Osteocyte (in vitro differentiated cells): Measurements from ENCODE around the gene CTNNAL1. TPM values are rescaled to one million over a fixed set of nuclear protein-coding genes. Genes with fewer than 3 reads are reported as not detected.
A peak's percentile ranks its signal among the peaks of the same experiment; 100 is the strongest.
"Not testable (repeated sequence)": the region's sequence is repeated elsewhere in the genome, so short reads cannot be mapped to it uniquely, and the experiment has no call there.

ENCODE experiments used
- DNase-seq: peaks from one replicate; pipeline ENCODE4 v3.0.0; 2021; ENCODE audit warnings: mixed read lengths; ENCODE audit not compliant: unreplicated experiment; ENCODE audit errors: extremely low spot score
- H3K27ac Mint-ChIP-seq: one replicate; pipeline ENCODE4 v1.8.0; 2021; ENCODE audit warnings: mild to moderate bottlenecking, mixed read lengths; ENCODE audit not compliant: unreplicated experiment
- H3K27me3 Mint-ChIP-seq: one replicate; pipeline ENCODE4 v1.8.0; 2021; ENCODE audit warnings: mixed read lengths; ENCODE audit not compliant: unreplicated experiment
- H3K36me3 Mint-ChIP-seq: one replicate; pipeline ENCODE4 v1.8.0; 2021; ENCODE audit warnings: mixed read lengths; ENCODE audit not compliant: unreplicated experiment
- H3K4me1 Mint-ChIP-seq: one replicate; pipeline ENCODE4 v1.8.0; 2021; ENCODE audit warnings: mixed read lengths; ENCODE audit not compliant: unreplicated experiment
- H3K4me3 Mint-ChIP-seq: one replicate; pipeline ENCODE4 v1.8.0; 2021; ENCODE audit warnings: mild to moderate bottlenecking, moderate library complexity, mixed read lengths; ENCODE audit not compliant: unreplicated experiment
- H3K9me3 Mint-ChIP-seq: one replicate; pipeline ENCODE4 v1.8.0; 2021; ENCODE audit warnings: mixed read lengths; ENCODE audit not compliant: unreplicated experiment
- microRNA-seq: library from miRNA; unstranded; fragments of <30 nt; microRNA quantifications from one replicate; pipeline ENCODE4 v1.1.0, GENCODE V29; 2020; ENCODE audit not compliant: unreplicated experiment
- total RNA-seq: library from RNA; stranded (reverse); gene quantifications from 2 replicates; pipeline ENCODE4 v1.2.1, GENCODE V29; 2021
- TF ChIP-seq, protein P1 (sequence below): fragments of 200-600 bp; sonication (generic); IDR thresholded peaks from 2 replicates; pipeline ENCODE4 v1.5.0; 2021; ENCODE audit warnings: antibody characterized with exemption, mild to moderate bottlenecking, moderate library complexity

CTNNAL1 gene
- total RNA-seq, 1 donor from 2014 or later, result 55.4 TPM

DNA sequence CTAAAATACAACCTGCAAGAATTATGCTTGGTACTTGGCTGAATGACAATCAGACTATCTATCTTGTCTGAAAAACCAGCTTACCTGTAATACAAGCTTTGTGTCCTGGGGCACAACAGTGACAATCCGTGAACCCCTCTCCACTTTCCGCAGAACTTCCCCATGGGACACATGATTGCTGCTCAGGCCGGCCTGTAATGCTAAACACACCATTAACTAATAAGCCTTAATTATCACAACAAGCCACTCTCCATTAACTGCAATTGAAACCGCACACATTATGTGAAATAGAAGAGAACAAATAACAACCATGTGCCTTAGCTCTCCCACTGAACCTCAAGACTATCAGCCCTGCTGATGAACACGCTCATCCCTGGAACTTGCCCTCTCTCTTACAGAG is 113.1 kb downstream of the CTNNAL1 start:
- no peak overlapping the region for H3K27ac Mint-ChIP-seq
- peaks cover 60% of the 10 kb centered on the region for H3K36me3 Mint-ChIP-seq
- no peaks in the 10 kb centered on the region for H3K9me3 Mint-ChIP-seq
- TF ChIP-seq, protein P1, sequence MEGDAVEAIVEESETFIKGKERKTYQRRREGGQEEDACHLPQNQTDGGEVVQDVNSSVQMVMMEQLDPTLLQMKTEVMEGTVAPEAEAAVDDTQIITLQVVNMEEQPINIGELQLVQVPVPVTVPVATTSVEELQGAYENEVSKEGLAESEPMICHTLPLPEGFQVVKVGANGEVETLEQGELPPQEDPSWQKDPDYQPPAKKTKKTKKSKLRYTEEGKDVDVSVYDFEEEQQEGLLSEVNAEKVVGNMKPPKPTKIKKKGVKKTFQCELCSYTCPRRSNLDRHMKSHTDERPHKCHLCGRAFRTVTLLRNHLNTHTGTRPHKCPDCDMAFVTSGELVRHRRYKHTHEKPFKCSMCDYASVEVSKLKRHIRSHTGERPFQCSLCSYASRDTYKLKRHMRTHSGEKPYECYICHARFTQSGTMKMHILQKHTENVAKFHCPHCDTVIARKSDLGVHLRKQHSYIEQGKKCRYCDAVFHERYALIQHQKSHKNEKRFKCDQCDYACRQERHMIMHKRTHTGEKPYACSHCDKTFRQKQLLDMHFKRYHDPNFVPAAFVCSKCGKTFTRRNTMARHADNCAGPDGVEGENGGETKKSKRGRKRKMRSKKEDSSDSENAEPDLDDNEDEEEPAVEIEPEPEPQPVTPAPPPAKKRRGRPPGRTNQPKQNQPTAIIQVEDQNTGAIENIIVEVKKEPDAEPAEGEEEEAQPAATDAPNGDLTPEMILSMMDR, result no peak
- no peaks in the 10 kb centered on the region for H3K27me3 Mint-ChIP-seq
- no peaks in the 10 kb centered on the region for H3K4me1 Mint-ChIP-seq
- no peak overlapping the region for H3K4me3 Mint-ChIP-seq
- DNase-seq, result no peak

DNA sequence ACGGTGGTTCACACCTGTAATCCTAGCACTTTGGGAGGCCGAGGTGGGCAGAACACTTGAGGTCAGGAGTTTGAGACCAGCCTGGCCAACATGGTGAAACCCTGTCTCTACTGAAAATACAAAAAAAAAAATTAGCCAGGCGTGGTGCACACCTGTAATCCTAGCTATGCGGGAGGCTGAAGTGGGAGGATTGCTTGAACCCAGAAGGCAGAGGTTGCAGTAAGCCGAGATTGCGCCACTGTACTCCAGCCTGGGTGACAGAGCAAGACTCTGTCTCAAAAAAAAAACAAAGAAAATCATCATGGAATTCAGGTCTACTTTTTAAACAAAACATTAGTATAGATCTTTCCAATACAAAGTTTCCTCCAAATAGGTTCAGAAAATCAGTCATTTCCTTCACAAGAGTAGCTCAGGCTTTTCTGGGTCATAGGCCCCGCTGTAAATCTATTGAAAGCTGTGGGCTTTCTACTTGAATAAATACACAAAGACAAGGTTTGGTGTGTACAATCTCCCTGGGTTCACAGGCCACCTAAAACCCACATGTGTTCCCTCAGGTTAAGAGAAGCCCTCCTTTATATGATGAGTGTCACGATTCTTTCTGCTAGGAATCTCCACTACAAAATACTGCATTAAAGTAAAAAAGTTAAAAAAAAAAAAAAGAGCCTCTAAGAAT is 114.1 kb downstream of the CTNNAL1 start:
- not testable (repeated sequence) for H3K27me3 Mint-ChIP-seq, DNase-seq, H3K9me3 Mint-ChIP-seq, H3K4me3 Mint-ChIP-seq, H3K4me1 Mint-ChIP-seq, H3K27ac Mint-ChIP-seq
- H3K36me3 Mint-ChIP-seq, result peaks cover 60% of the 10 kb centered on the region

- TF ChIP-seq, protein P1, result no peak
- DNase-seq, result no peak
- Mint-ChIP-seq H3K27me3 (no peaks in the 10 kb centered on the region), H3K4me3 (no peak overlapping the region), H3K27ac (no peak overlapping the region), H3K36me3 (peaks cover 58% of the 10 kb centered on the region), H3K9me3 (no peaks in the 10 kb centered on the region), H3K4me1 (no peaks in the 10 kb centered on the region)
Observed at GRCh38 chr9:108897324-108898096, 115.8 kb downstream of the CTNNAL1 start.

GRCh38 chr9:108894225-108894997 is 118.9 kb downstream of the CTNNAL1 start:
- Mint-ChIP-seq H3K27me3 (no peaks in the 10 kb centered on the region), H3K36me3 (peaks cover 61% of the 10 kb centered on the region), H3K4me1 (no peaks in the 10 kb centered on the region), H3K27ac (no peak overlapping the region), H3K4me3 (no peak overlapping the region), H3K9me3 (no peaks in the 10 kb centered on the region)
- DNase-seq, result no peak
- TF ChIP-seq, protein P1, result no peak

Small RNA genes within 50 kb of the gene (microRNA-seq; reads per million reads assigned to microRNA genes)
- 316 reads per million, percentile 69 among the genes with 10 or more reads in this experiment for gene MIR32

Other genes with a start within 250 kb of the CTNNAL1 start
- gene ACTL7B, start 157.5 kb downstream of the CTNNAL1 start, total RNA-seq, result not detected in 2 replicates
- not detected in 2 replicates for gene ACTL7A, start 151.2 kb downstream of the CTNNAL1 start, total RNA-seq
- 25.7 and 26.1 TPM in 2 replicates for gene ELP1, start 79.4 kb downstream of the CTNNAL1 start, total RNA-seq
- 8.8 and 9.0 TPM in 2 replicates for gene ABITRAM, start 79.1 kb downstream of the CTNNAL1 start, total RNA-seq
- gene TMEM245, start 106.4 kb upstream of the CTNNAL1 start, total RNA-seq, result 40.0 and 41.0 TPM in 2 replicates
- gene FRRS1L, start 153.8 kb upstream of the CTNNAL1 start, total RNA-seq, result 5.1 and 6.7 TPM in 2 replicates